Type B pancreatic cell (in vitro differentiated cells): ENCODE measurements around the gene STK4. TPM values are rescaled to one million over a fixed set of nuclear protein-coding genes. Genes with fewer than 3 reads are reported as not detected.
"Not testable (repeated sequence)": the region's sequence is repeated elsewhere in the genome, so short reads cannot be mapped to it uniquely, and the experiment has no call there.

Experiments
- DNase-seq: peaks from one replicate; pipeline ENCODE4 v3.0.0; 2021; ENCODE audit warnings: mixed read lengths; ENCODE audit not compliant: unreplicated experiment; ENCODE audit errors: extremely low spot score
- H3K27ac Mint-ChIP-seq: 2 replicates; pipeline ENCODE4 v1.8.0; 2021; ENCODE audit warnings: mild to moderate bottlenecking, mixed read lengths
- H3K27me3 Mint-ChIP-seq: 2 replicates; pipeline ENCODE4 v1.8.0; 2021; ENCODE audit warnings: mixed read lengths
- H3K36me3 Mint-ChIP-seq: 2 replicates; pipeline ENCODE4 v1.8.0; 2021; ENCODE audit warnings: mixed read lengths
- H3K4me1 Mint-ChIP-seq: one replicate; pipeline ENCODE4 v1.8.0; 2021; ENCODE audit warnings: mixed read lengths; ENCODE audit not compliant: unreplicated experiment
- H3K4me3 Mint-ChIP-seq: 2 replicates; pipeline ENCODE4 v1.8.0; 2021; ENCODE audit warnings: mild to moderate bottlenecking, mixed read lengths
- H3K9me3 Mint-ChIP-seq: 2 replicates; pipeline ENCODE4 v1.8.0; 2021; ENCODE audit warnings: mixed read lengths
- CTCF ChIP-seq: fragments of 200-600 bp; sonication (generic); conservative IDR thresholded peaks from 2 replicates; pipeline ENCODE4 v1.5.0; 2021; ENCODE audit warnings: antibody characterized with exemption, mild to moderate bottlenecking
- total RNA-seq: library from RNA; stranded (reverse); gene quantifications from 2 replicates; pipeline ENCODE4 v1.2.1, GENCODE V29; 2021; ENCODE audit warnings: low replicate concordance

STK4 gene
- total RNA-seq, 1 donor from 2014 or later, result 32.6 TPM

GRCh38 chr20:45059022-45059728, 92.9 kb downstream of the STK4 start:
- no peak for TF ChIP-seq CTCF
- no peak overlapping the region for H3K4me3 Mint-ChIP-seq

GRCh38 chr20:45060294-45060693, 94.0 kb downstream of the STK4 start:
- H3K27ac Mint-ChIP-seq, result no peak overlapping the region
- H3K36me3 Mint-ChIP-seq, result peaks cover 30% of the 10 kb centered on the region
- TF ChIP-seq CTCF, result no peak
- no peaks in the 10 kb centered on the region for H3K4me1 Mint-ChIP-seq
- no peak for DNase-seq
- H3K27me3 Mint-ChIP-seq, result no peaks in the 10 kb centered on the region
- no peak overlapping the region for H3K4me3 Mint-ChIP-seq
- H3K9me3 Mint-ChIP-seq, result no peaks in the 10 kb centered on the region

More at GRCh38 chr20:45059022-45059728, 92.9 kb downstream of the STK4 start:
- H3K9me3 Mint-ChIP-seq, result no peaks in the 10 kb centered on the region
- H3K36me3 Mint-ChIP-seq, result peaks cover 25% of the 10 kb centered on the region
- H3K4me1 Mint-ChIP-seq, result no peaks in the 10 kb centered on the region
- no peak for DNase-seq
- no peak overlapping the region for H3K27ac Mint-ChIP-seq
- H3K27me3 Mint-ChIP-seq, result no peaks in the 10 kb centered on the region

- Mint-ChIP-seq H3K36me3 (peaks cover 26% of the 10 kb centered on the region), H3K27me3 (no peaks in the 10 kb centered on the region), H3K4me1 (no peaks in the 10 kb centered on the region), H3K27ac (no peak overlapping the region), H3K4me3 (no peak overlapping the region), H3K9me3 (no peaks in the 10 kb centered on the region)
- no peak for DNase-seq
- no peak for TF ChIP-seq CTCF
Observed at GRCh38 chr20:45061244-45061643, 94.9 kb downstream of the STK4 start.

DNA sequence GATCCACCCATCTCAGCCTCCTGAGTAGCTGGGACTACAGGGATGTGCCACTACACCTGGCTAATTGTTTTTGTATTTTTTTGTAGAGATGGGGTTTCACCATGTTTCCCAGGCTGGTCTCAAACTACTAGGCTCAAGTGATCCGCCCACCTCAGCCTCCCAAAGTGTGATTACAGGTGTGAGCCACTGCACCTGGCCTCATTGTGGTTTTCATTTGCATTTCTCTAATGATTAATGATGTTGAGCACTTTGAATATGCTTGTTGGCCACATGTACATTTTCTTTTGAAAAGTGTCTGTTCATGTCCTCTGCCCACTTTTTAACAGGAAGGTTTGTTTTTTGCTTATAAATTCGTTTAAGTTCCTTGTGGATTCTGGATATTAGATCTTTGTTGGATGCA, 96.8 kb downstream of the STK4 start:
- H3K4me3 Mint-ChIP-seq, DNase-seq, H3K27me3 Mint-ChIP-seq, H3K4me1 Mint-ChIP-seq, H3K9me3 Mint-ChIP-seq, H3K27ac Mint-ChIP-seq: not testable (repeated sequence)
- peaks cover 20% of the 10 kb centered on the region for H3K36me3 Mint-ChIP-seq

- no peak for TF ChIP-seq CTCF
- Mint-ChIP-seq H3K4me3 (no peak overlapping the region), H3K4me1 (peaks cover 8% of the 10 kb centered on the region), H3K27me3 (no peaks in the 10 kb centered on the region), H3K36me3 (peaks cover 17% of the 10 kb centered on the region), H3K27ac (peak overlapping the region; percentile 29), H3K9me3 (no peaks in the 10 kb centered on the region)
- no peak for DNase-seq
Observed at GRCh38 chr20:45064812-45065211, 98.5 kb downstream of the STK4 start.

DNA sequence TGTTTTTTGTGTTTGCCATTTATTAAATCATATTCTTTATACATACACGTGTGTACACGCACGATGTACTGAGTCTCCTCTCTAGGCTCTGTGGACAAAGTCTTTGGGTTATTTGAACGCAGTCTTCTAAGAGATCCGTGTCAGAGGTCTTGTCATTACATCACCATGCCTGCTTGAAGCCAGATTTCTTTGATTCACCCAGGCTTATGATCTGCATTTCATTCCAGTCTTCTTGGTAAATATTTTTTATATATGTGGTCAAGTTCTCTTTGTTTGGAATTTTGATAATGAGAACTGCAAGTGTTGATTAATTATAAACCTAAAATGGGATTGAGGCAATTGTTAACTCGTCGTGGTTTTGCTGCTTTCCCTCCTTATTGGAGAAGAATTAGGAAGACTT, 100.1 kb downstream of the STK4 start:
- Mint-ChIP-seq H3K9me3 (peaks cover 5% of the 10 kb centered on the region), H3K36me3 (peaks cover 22% of the 10 kb centered on the region), H3K27me3 (no peaks in the 10 kb centered on the region), H3K4me1 (peaks cover 8% of the 10 kb centered on the region), H3K4me3 (no peak overlapping the region), H3K27ac (peak overlapping the region; percentile 96)
- DNase-seq, result no peak
- TF ChIP-seq CTCF, result no peak
